ENCODE results near the gene CCDC47.
A peak's percentile ranks its signal among the peaks of the same experiment; 100 is the strongest.
"Not testable (repeated sequence)": the region's sequence is repeated elsewhere in the genome, so short reads cannot be mapped to it uniquely, and the experiment has no call there.

CCDC47 gene

GRCh38 chr17:63780928-63781327 is 7.5 kb upstream of the CCDC47 start:
- DNase-seq: no peak

GRCh38 chr17:63780507-63780906 is 7.1 kb upstream of the CCDC47 start:
- DNase-seq: no peak

- DNase-seq: no peak
These were observed 2.0 kb upstream of the CCDC47 start for GRCh38 chr17:63775420-63775819.

GRCh38 chr17:63774969-63775265 is 1.5 kb upstream of the CCDC47 start:
- peak; percentile 26 for DNase-seq

GRCh38 chr17:63774141-63774968 is 958 bp upstream of the CCDC47 start, which contains the start of gene DDX42:
DDX42 (plus strand) TSS chr17:63774170; CDS start chr17:63787050, 12,880 bp downstream.
- DNase-seq: no peak

GRCh38 chr17:63772801-63773271 is 561 bp downstream of the CCDC47 start:
- no peak for DNase-seq

GRCh38 chr17:63768433-63768832 is 5.0 kb downstream of the CCDC47 start:
- DNase-seq: no peak

GRCh38 chr17:63766754-63767153 is 6.6 kb downstream of the CCDC47 start:
- DNase-seq: no peak

- DNase-seq: no peak
These were observed 8.7 kb downstream of the CCDC47 start for GRCh38 chr17:63764716-63765115.

- DNase-seq: no peak
These were observed 11.0 kb downstream of the CCDC47 start for GRCh38 chr17:63762161-63763078.

GRCh38 chr17:63760771-63761539 is 12.4 kb downstream of the CCDC47 start:
- no peak for DNase-seq

GRCh38 chr17:63758428-63758827 is 15.0 kb downstream of the CCDC47 start:
- DNase-seq: no peak

GRCh38 chr17:63754046-63754445 is 19.4 kb downstream of the CCDC47 start:
- no peak for DNase-seq

GRCh38 chr17:63753215-63753614 is 20.2 kb downstream of the CCDC47 start:
- DNase-seq: peak; percentile 24

GRCh38 chr17:63752707-63753106 is 20.7 kb downstream of the CCDC47 start:
- no peak for DNase-seq

- peak; percentile 49 for DNase-seq
These were observed 21.6 kb downstream of the CCDC47 start for GRCh38 chr17:63751806-63752205.

GRCh38 chr17:63741408-63742173 is 31.8 kb downstream of the CCDC47 start, which contains the start of gene STRADA:
STRADA (minus strand) TSS chr17:63741799; CDS start chr17:63728369, 13,430 bp downstream.
- peak; percentile 99 for DNase-seq

GRCh38 chr17:63741143-63741407 is 32.3 kb downstream of the CCDC47 start:
- no peak for DNase-seq

- DNase-seq: no peak
These were observed 32.8 kb downstream of the CCDC47 start for GRCh38 chr17:63740464-63741142.

- no peak for DNase-seq
These were observed 37.7 kb downstream of the CCDC47 start for GRCh38 chr17:63735691-63736090.

GRCh38 chr17:63722403-63722802 is 51.0 kb downstream of the CCDC47 start:
- DNase-seq: no peak

- not testable (repeated sequence) for DNase-seq
These were observed 53.2 kb downstream of the CCDC47 start for GRCh38 chr17:63720194-63720593.
